ENCODE results near the gene DNMBP.
A peak's percentile ranks its signal among the peaks of the same experiment; 100 is the strongest.
"Not testable (repeated sequence)": the region's sequence is repeated elsewhere in the genome, so short reads cannot be mapped to it uniquely, and the experiment has no call there.

The DNMBP gene

DNA sequence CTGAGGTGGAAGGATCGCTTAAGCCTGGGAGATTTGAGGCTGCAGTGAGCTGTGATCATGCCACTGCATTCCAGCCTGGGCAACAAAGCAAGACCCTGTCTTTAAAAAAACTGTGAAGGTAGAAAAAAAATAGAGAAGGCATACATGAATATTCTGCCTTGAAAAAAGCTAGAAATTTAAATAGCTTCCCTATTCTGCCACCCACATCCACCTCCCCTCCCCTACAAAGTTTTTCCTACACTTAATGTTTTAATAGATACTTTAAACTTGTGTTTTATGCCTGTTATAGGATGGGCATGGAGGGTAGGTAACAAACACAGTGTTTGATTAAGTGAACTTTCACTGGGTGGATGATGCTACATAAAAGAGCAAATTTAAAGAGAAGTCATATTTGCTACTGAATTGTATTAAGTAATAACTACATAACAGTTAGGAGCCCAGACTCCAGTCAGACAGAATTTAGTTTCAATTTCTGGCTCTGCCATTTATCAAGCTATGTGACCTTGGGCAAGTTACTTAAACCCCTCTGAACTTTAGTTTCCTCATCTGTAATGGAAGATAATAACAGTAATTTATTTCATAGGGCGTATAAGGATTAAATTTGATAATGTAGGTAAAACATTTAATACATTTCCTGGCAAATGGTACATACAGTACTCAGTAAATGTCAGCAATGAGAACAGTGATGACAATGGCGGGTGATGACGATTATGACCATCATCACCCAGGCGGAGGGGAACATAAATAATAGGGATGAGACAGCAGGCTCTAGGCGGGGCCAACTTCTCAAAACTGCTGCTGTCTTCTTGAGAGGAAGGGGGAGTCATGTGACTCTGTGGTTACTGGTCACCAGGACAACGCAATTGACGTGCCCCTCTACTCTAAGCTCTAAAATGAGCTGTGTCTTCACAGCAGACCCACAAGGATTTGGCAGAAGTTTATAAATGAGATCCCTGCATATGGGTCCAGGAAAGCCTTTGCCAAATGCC, 15.8 kb downstream of the DNMBP start:
- Histone ChIP-seq H3K36me3 (ENCODE audit: control insufficient read depth, insufficient read depth, low read length) (peaks cover 4% of the 10 kb centered on the region), H3K27me3 (replicated peaks; ENCODE audit: control insufficient read depth, insufficient read depth, low read length) (no peaks in the 10 kb centered on the region), H3K4me3 (replicated peaks; ENCODE audit: low read depth, low read length) (no peak overlapping the region)
- TF ChIP-seq, protein P1, sequence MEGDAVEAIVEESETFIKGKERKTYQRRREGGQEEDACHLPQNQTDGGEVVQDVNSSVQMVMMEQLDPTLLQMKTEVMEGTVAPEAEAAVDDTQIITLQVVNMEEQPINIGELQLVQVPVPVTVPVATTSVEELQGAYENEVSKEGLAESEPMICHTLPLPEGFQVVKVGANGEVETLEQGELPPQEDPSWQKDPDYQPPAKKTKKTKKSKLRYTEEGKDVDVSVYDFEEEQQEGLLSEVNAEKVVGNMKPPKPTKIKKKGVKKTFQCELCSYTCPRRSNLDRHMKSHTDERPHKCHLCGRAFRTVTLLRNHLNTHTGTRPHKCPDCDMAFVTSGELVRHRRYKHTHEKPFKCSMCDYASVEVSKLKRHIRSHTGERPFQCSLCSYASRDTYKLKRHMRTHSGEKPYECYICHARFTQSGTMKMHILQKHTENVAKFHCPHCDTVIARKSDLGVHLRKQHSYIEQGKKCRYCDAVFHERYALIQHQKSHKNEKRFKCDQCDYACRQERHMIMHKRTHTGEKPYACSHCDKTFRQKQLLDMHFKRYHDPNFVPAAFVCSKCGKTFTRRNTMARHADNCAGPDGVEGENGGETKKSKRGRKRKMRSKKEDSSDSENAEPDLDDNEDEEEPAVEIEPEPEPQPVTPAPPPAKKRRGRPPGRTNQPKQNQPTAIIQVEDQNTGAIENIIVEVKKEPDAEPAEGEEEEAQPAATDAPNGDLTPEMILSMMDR (IDR thresholded peaks at IDR 0.05; ENCODE audit: insufficient read depth, low read length, poor library complexity, severe bottlenecking): no peak
- DNase-seq (ENCODE audit: extremely low read depth, insufficient read length): peak; percentile 46

DNA sequence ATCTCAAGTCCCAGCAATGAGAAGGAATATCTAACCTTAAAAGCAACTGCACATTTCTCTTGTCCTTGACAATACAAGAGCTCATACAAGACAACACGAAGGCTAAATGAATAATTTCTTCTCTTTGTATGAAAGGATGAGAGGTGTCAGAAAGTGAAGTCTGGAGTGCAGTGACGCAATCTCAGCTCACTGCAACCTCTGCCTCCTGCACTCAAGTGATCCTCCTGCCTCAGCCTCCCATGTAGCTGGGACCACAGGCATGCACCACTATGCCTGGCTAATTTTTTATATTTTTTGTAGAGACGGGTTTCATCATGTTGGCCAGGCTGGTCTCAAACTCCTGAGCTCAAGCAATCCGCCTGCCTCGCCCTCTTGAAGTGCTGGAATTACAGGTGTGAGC, 24.1 kb downstream of the DNMBP start:
- H3K36me3 ChIP-seq (ENCODE audit: control insufficient read depth, insufficient read depth, low read length); DNase-seq (ENCODE audit: extremely low read depth, insufficient read length); H3K27me3 ChIP-seq (replicated peaks; ENCODE audit: control insufficient read depth, insufficient read depth, low read length); H3K4me3 ChIP-seq (replicated peaks; ENCODE audit: low read depth, low read length): not testable (repeated sequence)

DNA sequence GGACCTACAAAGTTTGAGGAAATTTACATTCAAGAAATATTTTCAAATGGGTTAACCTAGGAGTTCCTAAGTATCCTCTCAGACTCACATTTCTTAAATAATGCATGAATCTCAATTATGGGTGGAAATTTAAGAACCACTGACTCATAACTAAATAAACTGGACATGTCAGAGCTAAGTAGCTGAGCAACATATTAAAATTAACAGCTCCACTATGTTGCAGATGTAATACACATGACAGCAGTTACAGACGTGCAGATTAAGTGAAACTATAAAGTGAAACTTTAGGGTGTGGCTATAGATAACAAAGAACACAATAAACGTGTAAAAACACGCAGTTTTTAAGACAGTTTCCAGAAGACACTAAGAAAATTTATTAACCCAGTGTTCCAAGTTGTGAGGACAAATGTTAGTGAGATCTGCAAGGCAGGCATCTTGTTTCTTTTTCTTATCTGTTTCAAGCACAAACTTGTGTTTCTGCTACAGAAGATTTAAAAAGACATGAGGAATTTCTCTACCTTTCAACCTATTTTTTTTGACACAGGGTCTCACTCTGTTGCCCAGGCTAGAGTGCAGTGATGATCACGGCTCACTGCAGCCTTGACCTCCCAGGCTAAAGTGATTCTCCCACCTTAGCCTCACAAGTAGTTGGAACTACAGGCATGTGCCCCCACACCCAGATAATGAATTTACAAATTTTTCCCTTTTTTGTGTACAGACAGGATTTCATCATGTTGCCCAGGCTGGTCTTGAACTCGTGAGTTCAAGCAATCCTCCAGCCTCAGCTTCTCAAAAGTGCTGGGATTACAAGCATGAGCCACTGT, 25.3 kb downstream of the DNMBP start:
- Histone ChIP-seq H3K27me3 (replicated peaks; ENCODE audit: control insufficient read depth, insufficient read depth, low read length) (no peaks in the 10 kb centered on the region), H3K4me3 (replicated peaks; ENCODE audit: low read depth, low read length) (peak overlapping the region; percentile 26), H3K36me3 (ENCODE audit: control insufficient read depth, insufficient read depth, low read length) (peaks cover 2% of the 10 kb centered on the region; the same call in 1 of the 2 replicates)
- TF ChIP-seq, protein P1 (IDR thresholded peaks at IDR 0.05; ENCODE audit: insufficient read depth, low read length, poor library complexity, severe bottlenecking): no peak
- peak; percentile 41 for DNase-seq (ENCODE audit: extremely low read depth, insufficient read length)

DNA sequence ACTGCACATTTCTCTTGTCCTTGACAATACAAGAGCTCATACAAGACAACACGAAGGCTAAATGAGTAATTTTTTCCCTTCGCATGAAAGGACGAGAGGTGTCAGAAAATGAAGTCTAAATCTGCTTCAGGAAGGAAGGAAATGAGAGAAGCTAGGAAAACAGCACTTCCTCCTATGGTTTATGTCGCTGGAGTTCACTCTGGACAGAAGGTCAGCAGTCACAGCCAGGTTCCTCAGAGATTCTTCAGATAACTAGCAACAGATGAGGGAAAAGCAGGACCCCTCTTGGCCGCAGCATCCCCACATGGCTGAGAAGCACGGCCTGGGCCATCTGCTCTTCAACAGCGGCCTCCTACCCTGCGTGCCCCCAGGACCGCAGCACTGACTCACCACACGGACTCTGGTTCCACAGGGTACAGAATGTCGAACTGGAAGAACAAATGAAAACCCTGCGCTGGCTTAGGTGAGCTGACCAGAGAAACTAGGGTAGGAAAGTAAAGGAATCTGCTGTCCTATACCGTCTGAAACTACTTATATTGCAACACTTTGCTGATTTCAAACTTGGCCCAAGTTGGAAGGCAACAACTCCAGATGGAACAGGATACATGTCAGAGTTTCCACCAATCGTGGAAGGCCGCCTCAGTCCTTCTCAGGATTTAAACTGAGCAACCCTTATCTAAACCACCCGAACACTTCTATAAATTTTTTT, 26.3 kb downstream of the DNMBP start:
- H3K4me3 ChIP-seq (replicated peaks; ENCODE audit: low read depth, low read length): peak overlapping the region; percentile 10; the same call in 1 of the 2 replicates
- H3K27me3 ChIP-seq (replicated peaks; ENCODE audit: control insufficient read depth, insufficient read depth, low read length): no peaks in the 10 kb centered on the region
- TF ChIP-seq, protein P1 (IDR thresholded peaks at IDR 0.05; ENCODE audit: insufficient read depth, low read length, poor library complexity, severe bottlenecking): no peak
- H3K36me3 ChIP-seq (ENCODE audit: control insufficient read depth, insufficient read depth, low read length): peaks cover 2% of the 10 kb centered on the region; the same call in 1 of the 2 replicates
- DNase-seq (ENCODE audit: extremely low read depth, insufficient read length): peak; percentile 42

DNA sequence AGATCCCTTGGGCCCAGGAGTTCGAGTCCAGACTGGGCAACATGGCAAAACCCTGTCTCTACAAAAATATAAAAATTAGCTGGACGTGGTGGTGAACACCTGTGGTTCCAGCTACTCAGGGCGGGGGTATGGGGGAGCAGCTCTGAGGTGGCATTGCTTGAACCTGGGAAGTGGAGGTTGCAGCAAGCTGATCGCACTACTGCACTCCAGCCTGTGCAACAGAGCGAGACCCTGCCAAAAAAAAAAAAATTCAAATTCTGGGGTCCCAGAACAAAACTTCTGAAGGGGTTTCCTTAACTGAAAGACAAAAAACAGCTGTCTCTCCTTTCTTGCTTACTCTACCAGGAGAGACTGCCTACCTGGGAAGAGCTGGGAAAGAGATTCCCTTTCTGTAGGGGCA, 27.0 kb downstream of the DNMBP start:
- DNase-seq (ENCODE audit: extremely low read depth, insufficient read length): peak; percentile 43
- TF ChIP-seq, protein P1 (IDR thresholded peaks at IDR 0.05; ENCODE audit: insufficient read depth, low read length, poor library complexity, severe bottlenecking): no peak
- Histone ChIP-seq H3K36me3 (ENCODE audit: control insufficient read depth, insufficient read depth, low read length) (peaks cover 2% of the 10 kb centered on the region; the same call in 1 of the 2 replicates), H3K4me3 (replicated peaks; ENCODE audit: low read depth, low read length) (no peak overlapping the region), H3K27me3 (replicated peaks; ENCODE audit: control insufficient read depth, insufficient read depth, low read length) (no peaks in the 10 kb centered on the region)
